Keratinocyte (primary cell): ENCODE measurements around the gene NDUFV1.

ENCODE experiments used
- EZH2 ChIP-seq: IDR thresholded peaks from one replicate; pipeline ENCODE4 v1.6.1; 2012; ENCODE audit warnings: inconsistent platforms, mild to moderate bottlenecking, low read length, moderate library complexity
- TF ChIP-seq, protein P1 (sequence below), 3 experiments: IDR thresholded peaks in 1 of 3; conservative IDR thresholded peaks in 1 of 3; optimal IDR thresholded peaks in 1 of 3; 2 replicates in 2 of 3; 3 replicates in 1 of 3; pipeline versions ENCODE3 to v1.5.1; 2011; ENCODE audit warnings: low read length in 3 of 3, mild to moderate bottlenecking in 3 of 3, moderate library complexity in 2 of 3, control low read depth in 1 of 3, inconsistent platforms in 1 of 3; ENCODE audit not compliant: insufficient read depth in 2 of 3; ENCODE audit errors: extremely low read depth in 1 of 3

DNA sequence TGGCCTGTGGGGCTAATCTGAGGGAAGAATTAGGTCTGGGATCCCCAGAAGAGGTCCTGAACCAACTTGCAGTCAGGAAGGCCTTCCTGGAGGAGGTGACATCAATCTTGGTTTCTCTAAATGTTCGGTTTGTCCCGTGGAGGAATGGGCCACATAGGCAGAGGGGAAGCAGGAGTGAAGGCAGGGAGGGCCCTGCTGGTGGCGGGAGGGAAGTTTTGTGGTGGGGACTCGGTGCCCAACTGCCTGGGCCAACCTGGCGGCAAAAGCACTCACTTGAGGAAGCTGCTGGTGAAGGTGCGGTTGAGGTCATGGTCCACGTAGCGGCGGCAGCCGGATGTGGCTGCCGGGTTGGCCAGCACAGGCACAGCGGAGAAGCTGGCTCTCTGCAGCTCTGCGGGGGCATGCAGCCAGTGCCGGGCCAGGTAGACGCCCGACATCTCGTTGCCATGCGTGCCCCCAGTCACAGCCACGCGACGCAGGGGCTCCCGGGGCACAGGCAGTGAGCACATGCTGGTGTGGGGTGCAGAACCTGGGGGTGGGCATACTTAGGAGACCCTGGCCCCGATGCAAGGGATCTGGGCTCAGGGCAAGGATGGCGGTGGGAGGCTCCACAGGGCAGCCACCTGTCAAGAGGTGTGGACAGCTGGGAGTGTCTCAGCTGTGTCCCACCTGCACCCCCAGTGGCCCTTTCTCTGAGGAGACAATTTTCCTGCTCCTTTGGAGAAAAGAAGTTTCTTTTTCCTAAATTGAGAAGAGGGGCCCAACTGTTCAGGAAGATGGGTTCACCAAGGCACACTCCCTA is 40.0 kb downstream of the NDUFV1 start:
- TF ChIP-seq, protein P1, sequence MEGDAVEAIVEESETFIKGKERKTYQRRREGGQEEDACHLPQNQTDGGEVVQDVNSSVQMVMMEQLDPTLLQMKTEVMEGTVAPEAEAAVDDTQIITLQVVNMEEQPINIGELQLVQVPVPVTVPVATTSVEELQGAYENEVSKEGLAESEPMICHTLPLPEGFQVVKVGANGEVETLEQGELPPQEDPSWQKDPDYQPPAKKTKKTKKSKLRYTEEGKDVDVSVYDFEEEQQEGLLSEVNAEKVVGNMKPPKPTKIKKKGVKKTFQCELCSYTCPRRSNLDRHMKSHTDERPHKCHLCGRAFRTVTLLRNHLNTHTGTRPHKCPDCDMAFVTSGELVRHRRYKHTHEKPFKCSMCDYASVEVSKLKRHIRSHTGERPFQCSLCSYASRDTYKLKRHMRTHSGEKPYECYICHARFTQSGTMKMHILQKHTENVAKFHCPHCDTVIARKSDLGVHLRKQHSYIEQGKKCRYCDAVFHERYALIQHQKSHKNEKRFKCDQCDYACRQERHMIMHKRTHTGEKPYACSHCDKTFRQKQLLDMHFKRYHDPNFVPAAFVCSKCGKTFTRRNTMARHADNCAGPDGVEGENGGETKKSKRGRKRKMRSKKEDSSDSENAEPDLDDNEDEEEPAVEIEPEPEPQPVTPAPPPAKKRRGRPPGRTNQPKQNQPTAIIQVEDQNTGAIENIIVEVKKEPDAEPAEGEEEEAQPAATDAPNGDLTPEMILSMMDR (optimal IDR thresholded peaks at IDR 0.05 in 1 of 3, IDR thresholded peaks at IDR 0.05 in 1 of 3, conservative IDR thresholded peaks at IDR 0.05 in 1 of 3; ENCODE audit: extremely low read depth in 1 of 3, insufficient read depth in 2 of 3, low read length in 3 of 3) = no peak
- TF ChIP-seq EZH2 = no peak
